NCI-H82 treated with DMSO at 0.1 percent for 48 hours (cell line): Measurements from ENCODE around the gene COX4I1.
"Not testable (repeated sequence)": the region's sequence is repeated elsewhere in the genome, so short reads cannot be mapped to it uniquely, and the experiment has no call there.

Experiments used
- DNase-seq: peaks from one replicate; lab custom pipeline; 2025; ENCODE audit not compliant: unreplicated experiment; lab: John Stamatoyannopoulos, UW

COX4I1 gene

DNA sequence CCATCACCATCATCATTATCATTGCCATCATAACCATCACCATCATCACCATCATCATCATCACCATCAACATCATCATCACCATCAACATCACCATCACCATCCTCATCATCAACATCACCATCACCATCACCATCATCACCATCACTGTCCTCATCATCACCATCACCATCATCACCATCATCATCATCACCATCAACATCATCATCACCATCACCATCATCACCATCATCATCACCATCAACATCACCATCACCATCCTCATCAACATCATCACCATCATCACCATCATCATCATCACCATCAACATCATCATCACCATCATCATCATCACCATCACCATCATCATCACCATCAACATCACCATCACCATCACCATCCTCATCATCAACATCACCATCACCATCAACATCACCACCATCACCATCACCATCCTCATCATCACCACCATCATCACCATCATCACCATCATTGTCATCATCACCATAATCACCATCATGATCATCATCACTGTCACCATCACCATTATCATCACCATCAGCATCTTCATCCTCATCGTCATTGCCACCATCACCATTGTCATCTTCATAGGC lies 23.9 kb downstream of the COX4I1 start:
- DNase-seq: no peak

DNA sequence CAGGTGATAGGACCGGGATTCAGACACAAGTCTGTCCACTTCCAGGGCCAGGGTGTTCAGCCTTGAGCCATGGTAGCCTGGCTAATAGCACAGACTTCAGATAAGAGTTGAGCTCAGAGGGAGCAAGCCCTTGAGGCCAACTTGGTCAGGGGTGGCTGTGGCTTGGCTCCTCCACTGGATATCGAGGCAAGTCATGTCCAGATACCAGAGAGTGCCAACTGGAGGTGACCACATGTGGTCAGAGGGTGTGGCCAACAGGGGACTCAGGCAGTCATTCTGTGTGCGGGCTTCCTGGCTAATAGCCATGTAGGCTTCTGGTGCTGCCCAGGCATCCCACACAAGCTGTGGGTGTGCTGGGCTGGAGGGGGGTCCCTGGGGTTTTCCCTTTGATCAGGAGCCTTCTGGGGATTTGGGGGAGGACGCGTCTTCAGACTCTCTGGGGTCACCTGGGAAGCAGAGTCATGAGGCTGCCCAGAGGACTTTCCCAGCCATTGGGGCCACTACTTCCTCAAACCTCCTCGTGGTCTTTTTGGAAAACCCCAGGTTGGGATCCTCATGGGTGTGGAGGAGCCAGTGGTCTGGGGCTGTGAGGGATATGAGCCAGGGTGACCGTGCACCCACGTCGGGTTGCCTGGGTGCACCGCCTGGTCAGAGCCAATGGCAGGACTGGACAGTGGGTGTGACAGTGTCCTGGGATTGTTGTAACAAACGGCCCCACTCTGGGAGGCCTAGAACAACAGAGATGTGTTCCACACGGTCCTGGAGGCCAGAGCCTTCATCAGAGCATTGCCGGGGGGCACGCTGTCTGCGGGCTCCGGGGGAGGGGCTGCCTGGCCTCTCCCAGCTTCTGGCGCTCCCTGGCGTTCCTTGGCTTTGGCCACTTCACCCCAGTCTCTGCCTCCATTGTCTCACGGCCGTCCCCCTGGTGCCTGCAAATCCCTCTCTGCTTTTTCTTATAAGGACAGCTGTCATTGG lies 25.0 kb downstream of the COX4I1 start:
- no peak for DNase-seq

GRCh38 chr16:85825326-85825725 lies 25.8 kb downstream of the COX4I1 start:
- no peak for DNase-seq

GRCh38 chr16:85826686-85827247 lies 27.3 kb downstream of the COX4I1 start:
- DNase-seq: no peak

GRCh38 chr16:85828166-85828565 lies 28.7 kb downstream of the COX4I1 start:
- DNase-seq: no peak

GRCh38 chr16:85829171-85829719 lies 29.8 kb downstream of the COX4I1 start:
- no peak for DNase-seq

- no peak for DNase-seq
These were observed 30.4 kb downstream of the COX4I1 start for GRCh38 chr16:85829751-85830445.

- no peak for DNase-seq
These were observed 31.3 kb downstream of the COX4I1 start for GRCh38 chr16:85830821-85831220.

DNA sequence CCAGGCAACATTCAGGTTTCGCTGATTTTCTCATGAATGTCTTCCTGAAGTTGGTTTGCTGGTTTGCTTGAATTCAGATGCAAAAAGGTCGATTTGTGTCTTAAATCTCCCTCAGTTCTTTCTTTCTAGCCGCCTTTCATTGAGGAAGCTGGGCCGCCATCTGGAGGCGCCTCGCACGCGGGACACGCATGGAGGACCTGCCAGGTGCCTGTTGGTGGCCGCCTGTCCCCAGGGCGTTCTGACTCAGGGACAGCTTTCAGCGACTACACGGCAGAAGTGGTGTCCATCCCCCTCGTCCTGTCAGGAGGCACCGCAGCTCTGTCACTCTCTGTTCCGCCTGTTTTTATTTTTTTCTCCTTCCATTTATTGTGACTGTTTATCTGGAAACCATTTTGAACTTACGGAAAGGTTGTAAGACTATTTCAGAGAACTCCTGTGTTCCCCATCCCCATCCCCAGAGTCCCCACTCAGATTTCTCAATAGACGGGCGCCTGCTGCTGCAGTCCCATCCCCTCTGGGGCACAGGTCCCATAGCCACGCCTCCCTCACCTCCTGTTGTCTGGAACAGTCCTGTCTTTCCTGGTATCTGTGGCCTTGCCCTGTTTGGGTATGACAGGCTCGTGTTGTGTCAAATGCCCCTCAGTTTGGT lies 33.2 kb downstream of the COX4I1 start:
- DNase-seq: no peak

- no peak for DNase-seq
These were observed 33.9 kb downstream of the COX4I1 start for GRCh38 chr16:85833219-85833920.

DNA sequence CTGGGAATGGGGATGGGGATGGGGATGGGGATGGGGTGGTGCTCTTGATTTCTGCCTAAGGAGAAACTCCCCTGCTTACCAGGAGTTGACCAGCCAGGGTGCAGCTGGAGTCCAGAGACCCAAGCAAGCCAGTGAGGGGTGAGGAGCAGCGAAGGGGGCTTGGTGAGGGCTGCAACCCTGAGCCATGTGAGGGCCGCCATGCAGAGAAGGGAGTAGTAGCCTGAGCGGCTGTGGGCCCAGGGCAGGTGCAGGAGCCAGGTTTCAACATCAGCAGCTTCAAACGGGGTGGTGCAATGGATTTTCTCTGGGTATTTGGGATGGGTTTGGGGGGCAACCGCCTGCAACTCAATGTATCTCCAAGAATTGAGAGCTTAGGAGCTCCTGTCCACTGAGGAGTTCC lies 35.2 kb downstream of the COX4I1 start:
- no peak for DNase-seq

GRCh38 chr16:85835227-85835751 lies 35.8 kb downstream of the COX4I1 start:
- DNase-seq: no peak

DNA sequence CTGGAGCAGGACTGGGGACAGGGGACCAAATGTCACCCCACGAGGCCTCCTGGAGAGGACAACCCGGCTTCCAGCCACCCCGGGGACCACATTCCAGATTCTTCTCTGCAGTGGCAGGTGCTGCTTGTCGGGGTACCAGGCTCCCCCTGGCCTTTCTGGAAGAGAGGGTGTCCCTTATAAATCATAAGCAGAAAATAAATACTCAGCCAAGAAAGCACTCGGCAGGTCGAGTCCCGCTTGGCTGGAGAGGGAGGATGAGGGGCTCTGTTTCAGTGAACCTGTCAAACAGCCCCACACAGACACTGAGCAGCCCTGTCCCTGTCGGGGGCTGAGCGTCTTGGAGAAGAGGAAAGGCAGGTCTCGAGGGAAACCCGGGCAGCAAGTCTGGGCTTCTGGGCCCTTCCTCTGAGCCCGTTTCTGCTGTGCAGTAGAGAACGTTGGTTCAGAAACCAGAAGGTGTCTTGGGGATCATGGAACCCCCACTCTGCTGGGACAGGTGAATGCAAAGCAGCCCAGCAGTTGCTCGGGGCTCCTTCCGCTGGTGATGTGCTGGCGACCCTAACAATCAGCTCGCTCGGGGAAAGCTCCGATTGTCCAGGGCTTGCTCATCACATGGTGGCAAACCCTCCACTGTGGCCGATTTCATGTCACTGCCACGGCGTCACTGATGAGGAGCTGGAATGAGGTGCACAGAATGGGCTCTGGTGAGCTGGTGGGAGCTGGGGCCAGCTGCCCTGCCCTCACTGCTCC lies 36.6 kb downstream of the COX4I1 start:
- DNase-seq: no peak

- DNase-seq: no peak
These were observed 37.4 kb downstream of the COX4I1 start for GRCh38 chr16:85836706-85837582.

- not testable (repeated sequence) for DNase-seq
These were observed 38.2 kb downstream of the COX4I1 start for GRCh38 chr16:85837654-85838053.

DNA sequence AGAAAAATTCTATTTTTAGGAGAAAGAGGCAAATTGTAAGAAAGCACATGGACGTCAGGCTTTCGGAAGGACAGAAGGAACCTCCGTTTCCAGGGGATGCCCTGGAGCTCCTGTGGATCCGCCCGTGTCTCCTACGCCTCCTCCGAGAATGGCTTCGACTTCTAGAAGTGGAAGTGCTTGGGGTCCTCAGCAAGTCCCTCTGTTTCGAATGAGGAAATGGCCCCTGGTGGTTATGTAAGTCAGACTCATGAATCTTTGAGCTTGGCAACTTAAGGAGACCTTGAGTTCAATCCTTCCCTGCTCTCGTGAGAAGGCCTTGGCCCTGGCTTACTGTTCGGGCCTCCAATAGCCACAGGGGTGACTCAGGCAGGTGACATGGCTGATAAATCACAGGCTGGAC lies 38.9 kb downstream of the COX4I1 start:
- no peak for DNase-seq

GRCh38 chr16:85838876-85839585 lies 39.5 kb downstream of the COX4I1 start:
- no peak for DNase-seq
